ENCODE data around the gene TTC39C.

TTC39C gene

DNA sequence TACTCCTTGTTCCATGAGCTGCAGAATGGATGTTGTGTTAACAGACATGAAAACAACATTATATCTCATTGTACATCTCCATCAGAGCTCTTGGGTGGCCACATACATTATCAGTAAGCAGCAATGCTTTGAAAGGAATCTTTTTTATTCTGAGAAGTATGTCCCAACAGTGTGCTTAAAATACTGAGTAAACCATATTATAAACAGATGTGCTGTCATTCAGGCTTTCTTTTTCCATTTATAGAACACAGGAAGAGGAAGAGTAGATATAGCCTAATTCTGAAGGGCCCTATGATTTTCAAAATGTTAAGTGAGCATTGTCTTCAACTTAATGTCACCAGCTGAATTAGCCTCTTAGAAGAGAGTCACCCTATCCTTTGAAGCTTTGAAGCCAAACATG, 80.0 kb downstream of the TTC39C start:
- no peak overlapping the region for H3K14ac ChIP-seq (ENCODE audit: low read length in 2 of 2)
- no peak overlapping the region for H3K4ac ChIP-seq (ENCODE audit: low read depth in 1 of 2, low read length in 2 of 2)
- H2AK5ac ChIP-seq (ENCODE audit: low read length, severe bottlenecking) = no peak overlapping the region
- H3K79me1 ChIP-seq (replicated peaks; ENCODE audit: low read length, poor library complexity, severe bottlenecking) = peaks cover 1% of the 10 kb centered on the region
- no peak overlapping the region for H3K4me2 ChIP-seq (ENCODE audit: low read length, poor library complexity, severe bottlenecking)
- H3K27ac ChIP-seq (ENCODE audit: low read length, poor library complexity, severe bottlenecking) = no peak overlapping the region
- no peak overlapping the region for H2BK120ac ChIP-seq (ENCODE audit: low read depth, low read length)
- H3K18ac ChIP-seq (ENCODE audit: low read depth in 1 of 2, low read length in 2 of 2) = no peak overlapping the region
- H4K8ac ChIP-seq (ENCODE audit: low read length) = no peak overlapping the region
- H2BK5ac ChIP-seq (ENCODE audit: low read depth, low read length, poor library complexity, severe bottlenecking) = no peak overlapping the region
- H2BK15ac ChIP-seq (ENCODE audit: low read depth, poor library complexity, severe bottlenecking) = no peak overlapping the region
- H3K9ac ChIP-seq (ENCODE audit: low read length) = no peak overlapping the region
- H2BK12ac ChIP-seq (ENCODE audit: low read length in 2 of 2) = no peak overlapping the region
- peaks cover 0 to 24% of the 10 kb centered on the region in 2 experiments for H3K36me3 ChIP-seq (ENCODE audit: control insufficient read depth in 1 of 2, insufficient read depth in 2 of 2, low read depth in 1 of 2, low read length in 2 of 2)
- H3K9me3 ChIP-seq (ENCODE audit: control insufficient read depth, low read length) = peaks cover 8% of the 10 kb centered on the region
- no peaks in the 10 kb centered on the region for H3K27me3 ChIP-seq (ENCODE audit: control insufficient read depth in 1 of 2, insufficient read depth in 1 of 2, low read length in 2 of 2)
- no peak overlapping the region for H3K4me3 ChIP-seq (ENCODE audit: insufficient read depth in 1 of 2, low read depth in 1 of 2, low read length in 2 of 2)
- DNase-seq = peak; percentile 24
- H3K4me1 ChIP-seq (ENCODE audit: control insufficient read depth, insufficient read depth, low read depth, low read length) = peaks cover 2% of the 10 kb centered on the region
- H4K91ac ChIP-seq (ENCODE audit: low read length) = no peak overlapping the region
- no peak overlapping the region for H2AFZ ChIP-seq (ENCODE audit: low read depth, low read length)
- H3K23ac ChIP-seq (ENCODE audit: low read length in 2 of 2) = no peak overlapping the region

DNA sequence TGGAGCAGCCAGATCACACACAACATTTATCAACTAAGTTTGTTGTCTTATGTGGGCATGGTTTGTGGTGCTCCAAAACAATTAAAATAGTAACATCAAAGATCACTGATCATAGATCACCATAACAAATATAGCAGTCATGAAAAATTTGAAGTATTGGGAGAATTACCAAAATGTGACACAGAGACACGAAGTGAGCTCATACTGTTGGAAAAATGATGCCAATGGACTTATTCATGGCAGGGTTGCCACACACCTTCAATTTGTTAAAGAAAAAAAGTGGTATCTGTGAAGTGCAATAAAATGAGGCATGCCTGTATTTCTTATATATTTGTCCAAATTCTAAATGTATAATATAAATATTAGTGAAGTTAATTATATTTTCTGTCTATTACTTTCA, 81.4 kb downstream of the TTC39C start:
- H3K18ac ChIP-seq (ENCODE audit: low read depth in 1 of 2, low read length in 2 of 2) = no peak overlapping the region
- H3K4me2 ChIP-seq (ENCODE audit: low read length, poor library complexity, severe bottlenecking) = no peak overlapping the region
- no peak overlapping the region for H4K8ac ChIP-seq (ENCODE audit: low read length)
- peaks cover 8% of the 10 kb centered on the region for H3K9me3 ChIP-seq (ENCODE audit: control insufficient read depth, low read length)
- H2AFZ ChIP-seq (ENCODE audit: low read depth, low read length) = no peak overlapping the region
- H2BK15ac ChIP-seq (ENCODE audit: low read depth, poor library complexity, severe bottlenecking) = no peak overlapping the region
- H3K14ac ChIP-seq (ENCODE audit: low read length in 2 of 2) = no peak overlapping the region
- H3K23ac ChIP-seq (ENCODE audit: low read length in 2 of 2) = no peak overlapping the region
- H3K27me3 ChIP-seq (ENCODE audit: control insufficient read depth in 1 of 2, insufficient read depth in 1 of 2, low read length in 2 of 2) = no peaks in the 10 kb centered on the region
- H3K4me1 ChIP-seq (ENCODE audit: control insufficient read depth, insufficient read depth, low read depth, low read length) = peaks cover 2% of the 10 kb centered on the region
- H4K91ac ChIP-seq (ENCODE audit: low read length) = no peak overlapping the region
- no peak overlapping the region for H2BK120ac ChIP-seq (ENCODE audit: low read depth, low read length)
- H2BK12ac ChIP-seq (ENCODE audit: low read length in 2 of 2) = no peak overlapping the region
- no peak overlapping the region for H2BK5ac ChIP-seq (ENCODE audit: low read depth, low read length, poor library complexity, severe bottlenecking)
- no peak overlapping the region for H2AK5ac ChIP-seq (ENCODE audit: low read length, severe bottlenecking)
- DNase-seq = no peak
- 60% methylated on average over 1 of the region's 1 CpG for WGBS
- no peak overlapping the region for H3K27ac ChIP-seq (ENCODE audit: low read length, poor library complexity, severe bottlenecking)
- no peak overlapping the region for H3K4me3 ChIP-seq (ENCODE audit: insufficient read depth in 1 of 2, low read depth in 1 of 2, low read length in 2 of 2)
- no peak overlapping the region for H3K9ac ChIP-seq (ENCODE audit: low read length)
- no peak overlapping the region for H3K4ac ChIP-seq (ENCODE audit: low read depth in 1 of 2, low read length in 2 of 2)
- H3K79me1 ChIP-seq (replicated peaks; ENCODE audit: low read length, poor library complexity, severe bottlenecking) = peaks cover 1% of the 10 kb centered on the region
- peaks cover 0 to 22% of the 10 kb centered on the region in 2 experiments for H3K36me3 ChIP-seq (ENCODE audit: control insufficient read depth in 1 of 2, insufficient read depth in 2 of 2, low read depth in 1 of 2, low read length in 2 of 2)

DNA sequence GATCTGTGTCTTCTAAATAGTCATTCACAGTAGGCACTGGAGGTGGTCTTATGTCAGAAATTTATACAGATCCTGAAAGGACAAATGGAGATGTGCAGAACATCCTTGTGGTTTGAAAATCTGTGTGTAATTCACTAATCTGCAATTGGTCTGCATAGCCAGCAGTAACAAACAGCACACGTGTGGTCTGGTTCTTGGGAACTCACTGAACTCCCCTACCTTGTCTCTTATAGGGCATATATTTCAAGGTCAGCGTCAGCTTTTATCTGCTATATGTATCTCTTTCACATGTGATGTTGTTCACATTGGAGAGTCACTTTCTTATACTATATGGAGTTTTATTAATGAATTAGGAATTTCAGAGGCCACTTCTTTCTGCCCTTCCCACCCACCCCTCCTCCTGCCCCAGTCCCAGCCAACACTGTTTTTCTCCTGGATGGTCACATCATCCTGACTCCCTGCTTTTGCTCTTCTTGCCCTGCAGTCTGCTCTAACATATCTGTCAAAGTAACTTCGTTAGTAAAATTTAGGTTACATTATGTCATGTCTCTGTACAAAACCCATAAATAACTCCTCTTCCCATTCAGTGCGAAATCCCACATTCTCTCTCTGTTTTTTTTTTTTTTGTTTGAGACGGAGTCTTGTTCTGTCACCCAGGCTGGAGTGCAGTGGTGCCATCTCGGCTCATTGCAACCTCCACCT, 88.9 kb downstream of the TTC39C start:
- Histone ChIP-seq H3K14ac (ENCODE audit: low read length in 2 of 2) (no peak overlapping the region), H3K9ac (ENCODE audit: low read length) (no peak overlapping the region), H3K23ac (ENCODE audit: low read length in 2 of 2) (no peak overlapping the region), H2AFZ (ENCODE audit: low read depth, low read length) (no peak overlapping the region), H2AK5ac (ENCODE audit: low read length, severe bottlenecking) (no peak overlapping the region), H4K8ac (ENCODE audit: low read length) (no peak overlapping the region), H3K9me3 (ENCODE audit: control insufficient read depth, low read length) (no peaks in the 10 kb centered on the region), H2BK12ac (ENCODE audit: low read length in 2 of 2) (no peak overlapping the region), H2BK5ac (ENCODE audit: low read depth, low read length, poor library complexity, severe bottlenecking) (no peak overlapping the region), H3K4ac (ENCODE audit: low read depth in 1 of 2, low read length in 2 of 2) (no peak overlapping the region), H3K36me3 (ENCODE audit: control insufficient read depth in 1 of 2, insufficient read depth in 2 of 2, low read depth in 1 of 2, low read length in 2 of 2) (peaks cover 3 to 14% of the 10 kb centered on the region in 2 experiments), H3K79me1 (replicated peaks; ENCODE audit: low read length, poor library complexity, severe bottlenecking) (peaks cover 2% of the 10 kb centered on the region), H3K4me3 (ENCODE audit: insufficient read depth in 1 of 2, low read depth in 1 of 2, low read length in 2 of 2) (no peak overlapping the region), H3K27me3 (ENCODE audit: control insufficient read depth in 1 of 2, insufficient read depth in 1 of 2, low read length in 2 of 2) (no peaks in the 10 kb centered on the region), H2BK120ac (ENCODE audit: low read depth, low read length) (no peak overlapping the region), H3K4me1 (ENCODE audit: control insufficient read depth, insufficient read depth, low read depth, low read length) (no peaks in the 10 kb centered on the region), H3K4me2 (ENCODE audit: low read length, poor library complexity, severe bottlenecking) (no peak overlapping the region), H3K18ac (ENCODE audit: low read depth in 1 of 2, low read length in 2 of 2) (no peak overlapping the region), H2BK15ac (ENCODE audit: low read depth, poor library complexity, severe bottlenecking) (no peak overlapping the region), H3K27ac (ENCODE audit: low read length, poor library complexity, severe bottlenecking) (no peak overlapping the region), H4K91ac (ENCODE audit: low read length) (no peak overlapping the region)
- no peak for DNase-seq
- 65% methylated on average over 4 of the region's 6 CpGs for WGBS

DNA sequence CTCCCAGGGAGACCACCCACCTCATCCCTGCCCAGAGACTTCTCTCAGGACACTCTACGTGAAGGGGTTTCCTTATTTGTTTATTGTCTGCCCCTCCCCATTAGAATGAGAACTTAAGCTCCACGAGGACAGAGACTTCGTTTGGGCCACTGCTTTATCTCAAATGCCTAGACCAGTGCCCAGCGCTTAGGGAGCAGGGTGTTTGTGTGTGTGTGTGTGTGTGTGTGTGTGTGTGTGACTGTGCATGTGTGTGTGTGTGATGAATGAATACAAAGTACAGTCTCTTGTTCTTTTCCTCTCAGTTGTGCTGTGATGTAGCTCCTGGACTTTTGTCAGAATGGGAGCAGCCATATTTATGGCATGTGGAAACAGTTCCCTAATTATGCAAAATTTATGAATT, 89.9 kb downstream of the TTC39C start:
- Histone ChIP-seq H2BK15ac (ENCODE audit: low read depth, poor library complexity, severe bottlenecking) (no peak overlapping the region), H3K27ac (ENCODE audit: low read length, poor library complexity, severe bottlenecking) (no peak overlapping the region), H3K27me3 (ENCODE audit: control insufficient read depth in 1 of 2, insufficient read depth in 1 of 2, low read length in 2 of 2) (no peaks in the 10 kb centered on the region), H3K4me1 (ENCODE audit: control insufficient read depth, insufficient read depth, low read depth, low read length) (no peaks in the 10 kb centered on the region), H3K4ac (ENCODE audit: low read depth in 1 of 2, low read length in 2 of 2) (no peak overlapping the region), H3K79me1 (replicated peaks; ENCODE audit: low read length, poor library complexity, severe bottlenecking) (peaks cover 2% of the 10 kb centered on the region), H4K91ac (ENCODE audit: low read length) (no peak overlapping the region), H4K8ac (ENCODE audit: low read length) (no peak overlapping the region), H3K9ac (ENCODE audit: low read length) (no peak overlapping the region), H3K23ac (ENCODE audit: low read length in 2 of 2) (no peak overlapping the region), H3K4me2 (ENCODE audit: low read length, poor library complexity, severe bottlenecking) (no peak overlapping the region), H3K36me3 (ENCODE audit: control insufficient read depth in 1 of 2, insufficient read depth in 2 of 2, low read depth in 1 of 2, low read length in 2 of 2) (peaks cover 3 to 12% of the 10 kb centered on the region in 2 experiments), H3K14ac (ENCODE audit: low read length in 2 of 2) (no peak overlapping the region), H2AK5ac (ENCODE audit: low read length, severe bottlenecking) (no peak overlapping the region), H2BK120ac (ENCODE audit: low read depth, low read length) (no peak overlapping the region), H2AFZ (ENCODE audit: low read depth, low read length) (no peak overlapping the region), H2BK5ac (ENCODE audit: low read depth, low read length, poor library complexity, severe bottlenecking) (no peak overlapping the region), H3K9me3 (ENCODE audit: control insufficient read depth, low read length) (no peaks in the 10 kb centered on the region), H3K4me3 (ENCODE audit: insufficient read depth in 1 of 2, low read depth in 1 of 2, low read length in 2 of 2) (no peak overlapping the region), H2BK12ac (ENCODE audit: low read length in 2 of 2) (no peak overlapping the region), H3K18ac (ENCODE audit: low read depth in 1 of 2, low read length in 2 of 2) (no peak overlapping the region)
- DNase-seq = no peak
- WGBS = 87% methylated on average over 4 of the region's 4 CpGs

Data from mesenchymal stem cell (in vitro differentiated cells and primary cell).